GM18867 (cell line): ENCODE results near the gene SPIRE1.
"Not testable (repeated sequence)": the region's sequence is repeated elsewhere in the genome, so short reads cannot be mapped to it uniquely, and the experiment has no call there.

Experiments
- ATAC-seq: cut with Tn5 transposase; IDR thresholded peaks from one replicate; pipeline ENCODE4 v1.9.1; 2021; ENCODE audit warnings: mild to moderate bottlenecking, moderate library complexity; ENCODE audit not compliant: unreplicated experiment

The SPIRE1 gene

GRCh38 chr18:12497296-12497695, 160.6 kb downstream of the SPIRE1 start:
- no peak for ATAC-seq

- ATAC-seq: no peak
These were observed 165.0 kb downstream of the SPIRE1 start for GRCh38 chr18:12492907-12493306.

- ATAC-seq: no peak
These were observed 166.1 kb downstream of the SPIRE1 start for GRCh38 chr18:12491611-12492435.

- no peak for ATAC-seq
These were observed 172.3 kb downstream of the SPIRE1 start for GRCh38 chr18:12485479-12486105.

GRCh38 chr18:12481915-12482314, 176.0 kb downstream of the SPIRE1 start:
- ATAC-seq: not testable (repeated sequence)

- ATAC-seq: no peak
These were observed 177.9 kb downstream of the SPIRE1 start for GRCh38 chr18:12479982-12480381.

GRCh38 chr18:12479536-12479935, 178.4 kb downstream of the SPIRE1 start:
- no peak for ATAC-seq

- no peak for ATAC-seq
These were observed 179.4 kb downstream of the SPIRE1 start for GRCh38 chr18:12478269-12479047.

GRCh38 chr18:12477606-12478005, 180.3 kb downstream of the SPIRE1 start:
- no peak for ATAC-seq

- no peak for ATAC-seq
These were observed 181.0 kb downstream of the SPIRE1 start for GRCh38 chr18:12476955-12477354.

GRCh38 chr18:12474876-12475275, 183.0 kb downstream of the SPIRE1 start:
- no peak for ATAC-seq

GRCh38 chr18:12474146-12474545, 183.8 kb downstream of the SPIRE1 start:
- no peak for ATAC-seq

- no peak for ATAC-seq
These were observed 187.4 kb downstream of the SPIRE1 start for GRCh38 chr18:12470382-12471075.

- no peak for ATAC-seq
These were observed 189.5 kb downstream of the SPIRE1 start for GRCh38 chr18:12468445-12468844.

GRCh38 chr18:12464731-12465130, 193.2 kb downstream of the SPIRE1 start:
- ATAC-seq: no peak

- no peak for ATAC-seq
These were observed 194.7 kb downstream of the SPIRE1 start for GRCh38 chr18:12463191-12463590.

GRCh38 chr18:12462242-12462641, 195.7 kb downstream of the SPIRE1 start:
- no peak for ATAC-seq

- no peak for ATAC-seq
These were observed 196.6 kb downstream of the SPIRE1 start for GRCh38 chr18:12461326-12461725.

GRCh38 chr18:12460874-12461273, 197.0 kb downstream of the SPIRE1 start:
- no peak for ATAC-seq

- ATAC-seq: no peak
These were observed 199.1 kb downstream of the SPIRE1 start for GRCh38 chr18:12458771-12459170.

- ATAC-seq: no peak
These were observed 201.5 kb downstream of the SPIRE1 start for GRCh38 chr18:12456441-12456840.
